CD14-positive monocyte (primary cell): Measurements from ENCODE around the gene SLC38A10. TPM values are rescaled to one million over a fixed set of nuclear protein-coding genes. Genes with fewer than 3 reads are reported as not detected.

ENCODE experiments used
- DNase-seq, 3 donors: peaks; one replicate each; pipeline ENCODE4 v3.0.0-alpha.2; 2011 to 2022
- H2AFZ ChIP-seq: 2 replicates; pipeline ENCODE4 v1.6.0; 2012; ENCODE audit warnings: mild to moderate bottlenecking, low read depth, low read length, inconsistent platforms; ENCODE audit not compliant: insufficient read depth, poor library complexity, severe bottlenecking
- H3K27ac ChIP-seq, 2 donors: 1 replicate in 1 of 2; 2 replicates in 1 of 2; pipeline ENCODE4 v1.5.1; 2012 to 2013; ENCODE audit warnings: low read length in 2 of 2, control low read depth in 1 of 2, inconsistent platforms in 1 of 2, low read depth in 1 of 2, mild to moderate bottlenecking in 1 of 2
- H3K27me3 ChIP-seq, 2 donors: one replicate each; pipeline versions ENCODE4 v1.6.0 to v1.6.1; 2011 to 2013; ENCODE audit warnings: low read length in 2 of 2; ENCODE audit not compliant: control insufficient read depth in 2 of 2, insufficient read depth in 2 of 2
- H3K36me3 ChIP-seq, 2 donors: replicated peaks in 1 of 2; 1 replicate in 1 of 2; 2 replicates in 1 of 2; pipeline versions ENCODE4 v1.5.1 to v1.6.1; 2012 to 2013; ENCODE audit warnings: low read length in 2 of 2, control low read depth in 1 of 2, inconsistent platforms in 1 of 2, mild to moderate bottlenecking in 1 of 2; ENCODE audit not compliant: insufficient read depth in 2 of 2, control insufficient read depth in 1 of 2
- H3K4me1 ChIP-seq, 2 donors: 1 replicate in 1 of 2; 2 replicates in 1 of 2; pipeline versions ENCODE4 v1.5.1 to v1.6.1; 2012 to 2013; ENCODE audit warnings: low read length in 2 of 2, control low read depth in 1 of 2, inconsistent platforms in 1 of 2, mild to moderate bottlenecking in 1 of 2, moderate library complexity in 1 of 2; ENCODE audit not compliant: insufficient read depth in 2 of 2, control insufficient read depth in 1 of 2
- H3K4me2 ChIP-seq: replicated peaks from 2 replicates; pipeline ENCODE3; 2012; ENCODE audit warnings: low read length, moderate library complexity, mild to moderate bottlenecking; ENCODE audit not compliant: poor library complexity, severe bottlenecking; ENCODE audit errors: extremely low read depth
- H3K4me3 ChIP-seq, 3 experiments: fragments of 200-600 bp in 1 of 3; sonication (generic) in 1 of 3; replicated peaks in 1 of 3; 1 replicate in 2 of 3; 2 replicates in 1 of 3; pipeline ENCODE4 v1.5.1; 2011 to 2013; ENCODE audit warnings: low read length in 3 of 3, mild to moderate bottlenecking in 3 of 3, control low read depth in 2 of 3, low read depth in 2 of 3, inconsistent platforms in 1 of 3, moderate library complexity in 1 of 3
- H3K79me2 ChIP-seq: 2 replicates; pipeline ENCODE4 v1.6.0; 2012; ENCODE audit warnings: mild to moderate bottlenecking, control low read depth, inconsistent platforms, low read length, moderate library complexity; ENCODE audit not compliant: insufficient read depth
- H3K9ac ChIP-seq: 2 replicates; pipeline ENCODE4 v1.6.0; 2017; ENCODE audit warnings: low read length, mild to moderate bottlenecking; ENCODE audit not compliant: insufficient read depth, poor library complexity, severe bottlenecking
- H3K9me3 ChIP-seq, 2 donors: replicated peaks in 1 of 2; 1 replicate in 1 of 2; 2 replicates in 1 of 2; pipeline versions ENCODE4 v1.5.1 to v1.6.1; 2012 to 2013; ENCODE audit warnings: low read length in 2 of 2, control low read depth in 1 of 2; ENCODE audit not compliant: control insufficient read depth in 1 of 2, insufficient read depth in 1 of 2
- H4K20me1 ChIP-seq: 2 replicates; pipeline ENCODE4 v1.6.0; 2012; ENCODE audit warnings: mild to moderate bottlenecking, low read length, control low read depth, moderate library complexity; ENCODE audit not compliant: insufficient read depth
- H3K27ac Mint-ChIP-seq, 7 donors: one replicate each; pipeline ENCODE4 v1.8.0; 2020; ENCODE audit warnings: mild to moderate bottlenecking in 7 of 7, mixed read lengths in 7 of 7, moderate library complexity in 6 of 7, inconsistent platforms in 2 of 7
- H3K27me3 Mint-ChIP-seq, 3 donors: one replicate each; pipeline ENCODE4 v1.8.0; 2021 to 2022; ENCODE audit warnings: low read depth in 3 of 3, mild to moderate bottlenecking in 3 of 3, mixed read lengths in 3 of 3, moderate library complexity in 3 of 3, inconsistent platforms in 1 of 3
- H3K36me3 Mint-ChIP-seq, 2 donors: one replicate each; pipeline ENCODE4 v1.8.0; 2020; ENCODE audit warnings: mixed read lengths in 2 of 2, inconsistent platforms in 1 of 2, mild to moderate bottlenecking in 1 of 2
- H3K4me1 Mint-ChIP-seq: one replicate; pipeline ENCODE4 v1.8.0; 2020; ENCODE audit warnings: mild to moderate bottlenecking, mixed read lengths
- H3K4me3 Mint-ChIP-seq, 2 donors: one replicate each; pipeline ENCODE4 v1.8.0; 2020; ENCODE audit warnings: mild to moderate bottlenecking in 2 of 2, mixed read lengths in 2 of 2, moderate library complexity in 1 of 2
- H3K9me3 Mint-ChIP-seq, 7 donors: one replicate each; pipeline ENCODE4 v1.8.0; 2020 to 2022; ENCODE audit warnings: mixed read lengths in 7 of 7, mild to moderate bottlenecking in 6 of 7, moderate library complexity in 6 of 7, inconsistent platforms in 2 of 7
- WGBS: methylation state at CpG from one replicate; pipeline ENCODE4 v1.1.5; 2013; ENCODE audit warnings: missing lambda C conversion rate; ENCODE audit not compliant: insufficient coverage; 5-methylcytosine and 5-hydroxymethylcytosine counted together
- intact Hi-C, 2 donors: fragments of 100-400 bp; cut with micrococcal nuclease; formaldehyde crosslinking; loops; one replicate each; pipeline versions ENCODE4 v1.15.0 to v1.15.1; 2023
- polyA plus RNA-seq, 3 donors: library from polyadenylated mRNA; depleted of rRNA in 1 of 3; unstranded in 2 of 3; stranded (reverse) in 1 of 3; fragments of 300-500 nt in 2 of 3; fragments of >200 nt in 1 of 3; fragmentation: Illumina TruSeq in 2 of 3; gene quantifications; 1 replicate in 2 of 3; 2 replicates in 1 of 3; pipeline ENCODE4 v1.2.3, GENCODE V29; 2012 to 2021
- TF ChIP-seq, protein P1 (sequence below): fragments of 200-600 bp; IDR thresholded peaks from one replicate; pipeline ENCODE4 v1.8.0; 2022; ENCODE audit warnings: antibody characterized with exemption, mild to moderate bottlenecking

SLC38A10 gene
- polyA plus RNA-seq, 3 donors = 50.8 to 76.1 (median 68.4) TPM

DNA sequence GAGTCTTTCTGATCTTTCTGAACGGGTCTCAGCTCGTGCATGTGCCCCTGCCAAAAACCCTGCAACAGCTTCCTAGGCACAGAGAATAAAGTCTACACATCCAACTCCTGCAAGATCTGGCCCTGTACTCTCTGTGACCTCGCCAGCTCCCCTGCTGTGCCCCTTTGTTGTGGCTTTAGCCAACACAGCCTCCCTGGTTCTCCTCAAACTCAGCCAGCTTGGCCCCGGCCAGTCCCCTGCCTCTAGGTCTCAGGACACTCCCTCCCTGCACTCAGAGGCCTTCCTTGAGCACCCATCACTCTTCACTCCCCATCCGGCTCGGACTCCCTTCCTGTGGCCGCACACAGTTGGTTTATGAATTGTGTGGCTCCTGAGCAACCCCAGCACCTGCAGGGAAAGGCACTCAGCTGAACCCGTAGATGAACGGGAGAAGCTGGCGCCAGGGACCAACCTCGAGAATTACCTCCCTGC is 73.7 kb downstream of the SLC38A10 start:
- intact Hi-C loops = loop anchor here in 1 of 2 donors (5.0 to 10.0 kb wide), 2 partner anchors 79 to 187 kb away; partner anchors contain the start of gene BAIAP2
- Mint-ChIP-seq H3K36me3 (peaks cover 13 to 26% of the 10 kb centered on the region in 2 donors), H3K27me3 (peaks cover 0 to 5% (median 3%) of the 10 kb centered on the region in 3 donors), H3K4me1 (peaks cover 21% of the 10 kb centered on the region), H3K27ac (peak overlapping the region in 2 of 7 donors; percentile 35 to 36), H3K4me3 (no peak overlapping the region), H3K9me3 (no peaks in the 10 kb centered on the region)
- TF ChIP-seq, protein P1, sequence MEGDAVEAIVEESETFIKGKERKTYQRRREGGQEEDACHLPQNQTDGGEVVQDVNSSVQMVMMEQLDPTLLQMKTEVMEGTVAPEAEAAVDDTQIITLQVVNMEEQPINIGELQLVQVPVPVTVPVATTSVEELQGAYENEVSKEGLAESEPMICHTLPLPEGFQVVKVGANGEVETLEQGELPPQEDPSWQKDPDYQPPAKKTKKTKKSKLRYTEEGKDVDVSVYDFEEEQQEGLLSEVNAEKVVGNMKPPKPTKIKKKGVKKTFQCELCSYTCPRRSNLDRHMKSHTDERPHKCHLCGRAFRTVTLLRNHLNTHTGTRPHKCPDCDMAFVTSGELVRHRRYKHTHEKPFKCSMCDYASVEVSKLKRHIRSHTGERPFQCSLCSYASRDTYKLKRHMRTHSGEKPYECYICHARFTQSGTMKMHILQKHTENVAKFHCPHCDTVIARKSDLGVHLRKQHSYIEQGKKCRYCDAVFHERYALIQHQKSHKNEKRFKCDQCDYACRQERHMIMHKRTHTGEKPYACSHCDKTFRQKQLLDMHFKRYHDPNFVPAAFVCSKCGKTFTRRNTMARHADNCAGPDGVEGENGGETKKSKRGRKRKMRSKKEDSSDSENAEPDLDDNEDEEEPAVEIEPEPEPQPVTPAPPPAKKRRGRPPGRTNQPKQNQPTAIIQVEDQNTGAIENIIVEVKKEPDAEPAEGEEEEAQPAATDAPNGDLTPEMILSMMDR = no peak
- WGBS = 97% methylated on average over 10 of the region's 11 CpGs
- Histone ChIP-seq H3K36me3 (peaks cover 4 to 5% of the 10 kb centered on the region in 2 donors), H3K79me2 (peaks cover 4% of the 10 kb centered on the region), H3K27me3 (no peaks in the 10 kb centered on the region), H3K4me3 (no peak overlapping the region), H3K4me2 (no peak overlapping the region), H3K9me3 (no peaks in the 10 kb centered on the region), H2AFZ (no peak overlapping the region), H3K4me1 (peaks cover 21 to 29% of the 10 kb centered on the region in 2 donors), H4K20me1 (no peaks in the 10 kb centered on the region), H3K27ac (no peak overlapping the region), H3K9ac (no peak overlapping the region)
- DNase-seq = no peak

DNA sequence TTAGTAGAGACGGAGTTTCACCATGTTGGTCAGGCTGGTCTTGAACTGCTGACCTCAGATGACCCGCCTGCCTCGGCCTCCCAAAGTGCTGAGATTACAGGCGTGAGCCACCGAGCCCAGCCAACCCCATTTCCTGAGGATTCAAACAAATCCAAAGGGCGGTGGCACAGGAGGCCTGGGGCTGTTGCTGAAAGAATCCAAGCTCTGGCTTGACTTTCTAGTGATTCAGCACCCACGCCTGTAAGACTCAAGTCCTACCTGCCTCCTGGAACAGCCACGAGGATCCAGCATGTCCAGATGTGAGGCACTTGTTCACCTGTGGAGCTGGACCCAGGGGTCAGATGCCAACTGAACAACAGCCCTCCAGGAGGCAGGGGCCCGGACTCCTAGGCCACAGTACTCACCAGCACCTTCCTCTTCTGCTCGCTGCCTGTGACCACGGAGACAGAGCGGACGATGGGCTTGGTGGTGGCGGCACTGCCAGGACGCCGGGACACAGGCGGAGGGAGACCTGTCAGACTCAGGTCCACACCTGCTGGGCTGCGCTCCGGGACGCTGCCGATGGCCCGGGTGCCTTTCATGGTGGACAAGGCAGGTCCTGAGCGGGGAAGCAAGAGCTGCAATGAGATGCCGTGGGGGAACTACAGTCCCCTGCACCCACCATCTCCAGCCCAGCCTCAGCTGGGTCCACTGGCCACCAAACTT is 75.5 kb downstream of the SLC38A10 start:
- WGBS = 94% methylated on average over 17 of the region's 24 CpGs
- TF ChIP-seq, protein P1 = no peak
- Mint-ChIP-seq H3K36me3 (peaks cover 13 to 29% of the 10 kb centered on the region in 2 donors), H3K27me3 (peaks cover 0 to 5% (median 3%) of the 10 kb centered on the region in 3 donors), H3K4me3 (no peak overlapping the region), H3K4me1 (peaks cover 21% of the 10 kb centered on the region), H3K27ac (no peak overlapping the region), H3K9me3 (no peaks in the 10 kb centered on the region)
- Histone ChIP-seq H3K9ac (no peak overlapping the region), H3K4me2 (no peak overlapping the region), H3K9me3 (no peaks in the 10 kb centered on the region), H3K27me3 (no peaks in the 10 kb centered on the region), H3K4me3 (no peak overlapping the region), H3K79me2 (peaks cover 4% of the 10 kb centered on the region), H3K36me3 (peaks cover 4 to 5% of the 10 kb centered on the region in 2 donors), H4K20me1 (no peaks in the 10 kb centered on the region), H2AFZ (no peak overlapping the region), H3K4me1 (peaks cover 21 to 29% of the 10 kb centered on the region in 2 donors), H3K27ac (no peak overlapping the region)
- intact Hi-C loops = loop anchor here in 1 of 2 donors (5.0 to 10.0 kb wide), 2 partner anchors 77 to 185 kb away; partner anchors contain the start of gene BAIAP2
- no peak for DNase-seq
